Loucy (cell line): ENCODE results near the gene ZDHHC8.

Experiments
- H2AFZ ChIP-seq: fragments of 200-600 bp; sonication (generic); 2 replicates; pipeline ENCODE4 v1.6.0; 2016; ENCODE audit warnings: antibody characterized with exemption, mild to moderate bottlenecking, low read length, moderate library complexity
- H3F3A ChIP-seq: fragments of 200-600 bp; 2 replicates; pipeline ENCODE4 v1.6.0; 2016; ENCODE audit warnings: antibody characterized with exemption, low read depth, mild to moderate bottlenecking
- H3K27me3 ChIP-seq: fragments of 200-600 bp; sonication (generic); 2 replicates; pipeline ENCODE4 v1.6.1; 2014; ENCODE audit warnings: low read length, mild to moderate bottlenecking; ENCODE audit not compliant: insufficient read depth, poor library complexity, severe bottlenecking
- H3K36me3 ChIP-seq: fragments of 200-600 bp; sonication (generic); 2 replicates; pipeline ENCODE4 v1.6.1; 2016; ENCODE audit warnings: low read length; ENCODE audit not compliant: insufficient read depth
- H3K4me1 ChIP-seq: fragments of 200-600 bp; sonication (generic); 2 replicates; pipeline ENCODE4 v1.5.1; 2014; ENCODE audit warnings: low read length, mild to moderate bottlenecking; ENCODE audit not compliant: insufficient read depth, poor library complexity, severe bottlenecking
- H3K4me2 ChIP-seq: fragments of 200-600 bp; sonication (generic); 2 replicates; pipeline ENCODE4 v1.6.0; 2014; ENCODE audit warnings: antibody characterized with exemption, low read length, low read depth, mild to moderate bottlenecking; ENCODE audit not compliant: poor library complexity, severe bottlenecking
- H3K4me3 ChIP-seq: fragments of 200-600 bp; sonication (generic); 2 replicates; pipeline ENCODE4 v1.5.1; 2014; ENCODE audit warnings: low read length, mild to moderate bottlenecking, mixed read lengths; ENCODE audit not compliant: poor library complexity, severe bottlenecking
- H3K79me2 ChIP-seq: fragments of 200-600 bp; sonication (generic); 2 replicates; pipeline ENCODE4 v1.6.1; 2014; ENCODE audit warnings: low read length; ENCODE audit not compliant: insufficient read depth
- H3K9ac ChIP-seq: fragments of 200-600 bp; sonication (generic); 2 replicates; pipeline ENCODE4 v1.6.0; 2014; ENCODE audit warnings: mild to moderate bottlenecking, low read depth, low read length, moderate library complexity; ENCODE audit not compliant: poor library complexity, severe bottlenecking
- H3K9me2 ChIP-seq: fragments of 200-600 bp; sonication (generic); replicated peaks from 2 replicates; pipeline ENCODE4 v1.6.1; 2016; ENCODE audit warnings: low read depth, low read length, mixed read lengths
- H3K9me3 ChIP-seq: fragments of 200-600 bp; sonication (generic); 2 replicates; pipeline ENCODE4 v1.6.1; 2014; ENCODE audit warnings: mild to moderate bottlenecking, antibody characterized with exemption, low read length, low read depth; ENCODE audit not compliant: insufficient read depth
- H4K20me1 ChIP-seq: fragments of 200-600 bp; sonication (generic); 2 replicates; pipeline ENCODE4 v1.6.0; 2014; ENCODE audit warnings: antibody characterized with exemption, low read length, mild to moderate bottlenecking; ENCODE audit not compliant: insufficient read depth, poor library complexity, severe bottlenecking
- CTCF ChIP-seq: fragments of 200-600 bp; sonication (generic); conservative IDR thresholded peaks from 2 replicates; pipeline ENCODE4 v1.5.1; 2014; ENCODE audit warnings: mild to moderate bottlenecking, antibody characterized with exemption, low read length
- EZH2phosphoT487 ChIP-seq: fragments of 200-600 bp; IDR thresholded peaks from 2 replicates; pipeline ENCODE4 v1.6.1; 2018; ENCODE audit warnings: antibody characterized with exemption, mild to moderate bottlenecking, moderate library complexity, borderline replicate concordance

The ZDHHC8 gene

GRCh38 chr22:20107471-20107901, 24.1 kb upstream of the ZDHHC8 start:
- H3K9me2 ChIP-seq = no peaks in the 10 kb centered on the region
- H4K20me1 ChIP-seq = peaks cover 24% of the 10 kb centered on the region
- H3K4me2 ChIP-seq = no peak overlapping the region
- H3K4me1 ChIP-seq = no peaks in the 10 kb centered on the region
- TF ChIP-seq CTCF (no peak), EZH2phosphoT487 (no peak)
- no peak overlapping the region for H3K4me3 ChIP-seq
- peaks cover 89% of the 10 kb centered on the region; the same call in 1 of the 2 replicates for H3K36me3 ChIP-seq
- H3K27me3 ChIP-seq = no peaks in the 10 kb centered on the region
- H2AFZ ChIP-seq = no peak overlapping the region
- H3K79me2 ChIP-seq = peaks cover 33% of the 10 kb centered on the region
- no peak overlapping the region for H3K9ac ChIP-seq
- H3F3A ChIP-seq = no peaks in the 10 kb centered on the region
- no peaks in the 10 kb centered on the region for H3K9me3 ChIP-seq

- TF ChIP-seq EZH2phosphoT487 (no peak), CTCF (no peak)
- H3K9ac ChIP-seq = no peak overlapping the region
- H3K4me1 ChIP-seq = no peaks in the 10 kb centered on the region
- peaks cover 90% of the 10 kb centered on the region; the same call in 1 of the 2 replicates for H3K36me3 ChIP-seq
- no peaks in the 10 kb centered on the region for H3F3A ChIP-seq
- H3K9me3 ChIP-seq = no peaks in the 10 kb centered on the region
- H3K9me2 ChIP-seq = no peaks in the 10 kb centered on the region
- no peak overlapping the region for H2AFZ ChIP-seq
- no peak overlapping the region for H3K4me2 ChIP-seq
- peaks cover 20% of the 10 kb centered on the region for H4K20me1 ChIP-seq
- peaks cover 29% of the 10 kb centered on the region for H3K79me2 ChIP-seq
- H3K4me3 ChIP-seq = no peak overlapping the region
- H3K27me3 ChIP-seq = no peaks in the 10 kb centered on the region
Observed at GRCh38 chr22:20107951-20108756, 23.4 kb upstream of the ZDHHC8 start.

- Histone ChIP-seq H4K20me1 (peaks cover 20% of the 10 kb centered on the region), H2AFZ (no peak overlapping the region), H3K27me3 (no peaks in the 10 kb centered on the region), H3K9me3 (no peaks in the 10 kb centered on the region), H3K36me3 (peaks cover 88% of the 10 kb centered on the region; the same call in 1 of the 2 replicates), H3K4me3 (no peak overlapping the region), H3K4me2 (no peak overlapping the region), H3F3A (no peaks in the 10 kb centered on the region), H3K9me2 (no peaks in the 10 kb centered on the region), H3K9ac (no peak overlapping the region), H3K4me1 (no peaks in the 10 kb centered on the region), H3K79me2 (peaks cover 26% of the 10 kb centered on the region; the same call in 1 of the 2 replicates)
- TF ChIP-seq EZH2phosphoT487 (no peak), CTCF (no peak)
Observed at GRCh38 chr22:20108757-20109230, 22.8 kb upstream of the ZDHHC8 start.
